GM12878 (cell line): ENCODE results near the gene PTPN21. TPM values are rescaled to one million over a fixed set of nuclear protein-coding genes. Genes with fewer than 3 reads are reported as not detected.

ENCODE experiments used
- ATAC-seq: fragments of 200-7000 bp; cut with Tn5 transposase; 3 replicates; pipeline ENCODE4 v1.9.1; 2020; ENCODE audit warnings: mild to moderate bottlenecking, moderate library complexity
- BruUV-seq: library from RNA; stranded (reverse); fragments of 400-500 nt; replicated peaks from 2 replicates; lab custom pipeline; 2021; lab: Mats Ljungman, UMichigan
- CTCF ChIA-PET: fragments of 300-600 bp; sonication (Branson Sonifier 250); formaldehyde crosslinking; extraction: SDS; loops from one replicate; lab custom pipeline; 2021; ENCODE audit warnings: inconsistent platforms; lab: Yijun Ruan, JAX
- POLR2A ChIA-PET: fragments of 350-600 bp; formaldehyde crosslinking; extraction: SDS; loops from one replicate; lab custom pipeline; 2021; ENCODE audit warnings: inconsistent platforms; lab: Charles Lee
- RAD21 ChIA-PET: fragments of 300-600 bp; sonication (Branson Sonifier 250); formaldehyde crosslinking; loops from one replicate; lab custom pipeline; 2023; ENCODE audit warnings: antibody characterized with exemption; ENCODE audit not compliant: unreplicated experiment; lab: Charles Lee
- SMC1A ChIA-PET: fragments of 300-600 bp; sonication (Branson Sonifier 250); formaldehyde crosslinking; loops from one replicate; lab custom pipeline; 2023; ENCODE audit not compliant: unreplicated experiment, uncharacterized antibody; lab: Charles Lee
- DNase-seq: peaks from one replicate; pipeline ENCODE4 v3.0.0-alpha.2; 2011; ENCODE audit warnings: low read depth, low spot score
- FAIRE-seq: peaks from 3 replicates; lab custom pipeline; 2011; peaks lifted over from hg19 to GRCh38; lab: Jason Lieb, UNC
- H2AFZ ChIP-seq: 2 replicates; pipeline ENCODE4 v1.6.0; 2011; ENCODE audit warnings: low read depth, low read length, control low read depth; ENCODE audit not compliant: control insufficient read depth
- H3K27ac ChIP-seq: 2 replicates; pipeline ENCODE4 v1.5.1; 2011; ENCODE audit warnings: control low read depth; ENCODE audit not compliant: control insufficient read depth, insufficient read depth
- H3K27me3 ChIP-seq, 2 experiments: replicated peaks in 1 of 2; 2 replicates each; pipeline versions ENCODE4 v1.6.0 to v1.6.1; 2011; ENCODE audit warnings: low read length in 1 of 2; ENCODE audit not compliant: control insufficient read depth in 2 of 2, insufficient read depth in 2 of 2
- H3K36me3 ChIP-seq, 2 experiments: 2 replicates each; pipeline ENCODE4 v1.5.1; 2011; ENCODE audit warnings: low read length in 1 of 2; ENCODE audit not compliant: control insufficient read depth in 2 of 2, insufficient read depth in 2 of 2
- H3K4me1 ChIP-seq: 2 replicates; pipeline ENCODE4 v1.6.1; 2011; ENCODE audit warnings: mild to moderate bottlenecking, low read length, moderate library complexity, mixed read lengths; ENCODE audit not compliant: control insufficient read depth, insufficient read depth
- H3K4me2 ChIP-seq: 2 replicates; pipeline ENCODE4 v1.6.0; 2011; ENCODE audit warnings: control low read depth; ENCODE audit not compliant: control insufficient read depth, insufficient read depth
- H3K4me3 ChIP-seq: fragments of 200-600 bp; sonication (generic); 2 replicates; pipeline ENCODE4 v1.5.1; 2016
- H3K79me2 ChIP-seq: 2 replicates; pipeline ENCODE4 v1.6.0; 2011; ENCODE audit warnings: low read length; ENCODE audit not compliant: control insufficient read depth, insufficient read depth
- H3K9ac ChIP-seq: 2 replicates; pipeline ENCODE4 v1.8.0; 2011; ENCODE audit warnings: low read length, control low read depth, mixed read lengths; ENCODE audit not compliant: control insufficient read depth, insufficient read depth
- H3K9me3 ChIP-seq: replicated peaks from 3 replicates; pipeline ENCODE4 v1.5.1; 2011; ENCODE audit warnings: mild to moderate bottlenecking, low read length; ENCODE audit not compliant: control insufficient read depth, insufficient read depth
- H4K20me1 ChIP-seq: 2 replicates; pipeline ENCODE4 v1.6.0; 2011; ENCODE audit not compliant: control insufficient read depth, insufficient read depth
- CHD4 ChIP-seq: fragments of 200-600 bp; sonication (generic); IDR thresholded peaks from 2 replicates; pipeline ENCODE4 v1.6.1; 2016; ENCODE audit warnings: mild to moderate bottlenecking
- CREM ChIP-seq: IDR thresholded peaks from 2 replicates; pipeline ENCODE4 v1.6.1; 2014; ENCODE audit warnings: antibody characterized with exemption, low read depth
- KDM1A ChIP-seq: fragments of 200-600 bp; sonication (generic); IDR thresholded peaks from 2 replicates; pipeline ENCODE4 v1.6.1; 2016; ENCODE audit warnings: borderline replicate concordance
- RAD21 ChIP-seq: IDR thresholded peaks from 2 replicates; pipeline ENCODE4 v1.6.1; 2011; ENCODE audit warnings: mild to moderate bottlenecking, low read depth, low read length, moderate library complexity; ENCODE audit not compliant: insufficient read depth
- SMC3 ChIP-seq: IDR thresholded peaks from 2 replicates; pipeline ENCODE4 v1.6.1; 2011; ENCODE audit warnings: low read length, improper control_type of control experiment, borderline replicate concordance
- STAT1 ChIP-seq: fragments of 450-650 bp; conservative IDR thresholded peaks from 2 replicates; pipeline ENCODE4 v1.6.1; 2014; ENCODE audit warnings: antibody characterized with exemption, mild to moderate bottlenecking
- WGBS: methylation state at CpG from one replicate; pipeline ENCODE4 v1.1.6; 2016; ENCODE audit warnings: low lambda C conversion rate; ENCODE audit not compliant: insufficient replicate concordance, insufficient coverage; ENCODE audit errors: missing lambda C conversion rate; 5-methylcytosine and 5-hydroxymethylcytosine counted together
- in situ Hi-C: fragments of 300-500 bp; cut with MboI; formaldehyde crosslinking; loops from 9 replicates; pipeline ENCODE4 v1.14.3; 2018; ENCODE audit warnings: mixed read lengths
- intact Hi-C: fragments of 100-400 bp; cut with micrococcal nuclease; formaldehyde crosslinking; loops from one replicate; pipeline ENCODE4 v1.14.2; 2022; ENCODE audit not compliant: unreplicated experiment
- polyA plus RNA-seq, 11 experiments: library from polyadenylated mRNA; depleted of rRNA in 4 of 11; unstranded in 6 of 11; stranded (reverse) in 5 of 11; fragments of >200 nt; fragmentation: Nextera tagmentation in 4 of 11; fragmentation: Illumina TruSeq in 1 of 11; extraction: Ambion mirVana in 4 of 11; extraction: Trizol in 1 of 11; gene quantifications; 1 replicate in 1 of 11; 2 replicates in 10 of 11; pipeline versions ENCODE4 v1.2.1 to v1.2.3, GENCODE V29; 2011 to 2016; ENCODE audit warnings: inconsistent platforms in 2 of 11, missing spikeins in 2 of 11, low read depth in 1 of 11
- total RNA-seq, 4 experiments: library from RNA; depleted of rRNA in 3 of 4; stranded (reverse); fragments of >200 nt in 3 of 4; fragmentation: Illumina TruSeq in 1 of 4; extraction: Trizol in 1 of 4; gene quantifications; 2 replicates each; pipeline versions ENCODE4 v1.2.1 to v1.2.3, GENCODE V29; 2013 to 2021
- TF ChIP-seq, protein P1 (sequence below), 3 experiments: IDR thresholded peaks in 2 of 3; conservative IDR thresholded peaks in 1 of 3; 2 replicates each; pipeline ENCODE4 v1.5.1; 2011; ENCODE audit warnings: low read depth in 3 of 3, low read length in 3 of 3, mild to moderate bottlenecking in 3 of 3, control low read depth in 2 of 3, moderate library complexity in 2 of 3, inconsistent platforms in 1 of 3, mixed read lengths in 1 of 3; ENCODE audit not compliant: control insufficient read depth in 2 of 3, insufficient read depth in 1 of 3; ENCODE audit errors: extremely low read depth in 1 of 3
- TF ChIP-seq, protein P2 (sequence below): IDR thresholded peaks from 2 replicates; pipeline ENCODE4 v1.6.1; 2011; ENCODE audit warnings: low read depth, low read length, improper control_type of control experiment, borderline replicate concordance
- TF ChIP-seq, protein P3 (sequence below): IDR thresholded peaks from 2 replicates; pipeline ENCODE4 v1.6.1; 2012; ENCODE audit warnings: low read depth, low read length, improper control_type of control experiment
- TF ChIP-seq, protein P4 (sequence below): fragments of 450-650 bp; IDR thresholded peaks from 2 replicates; pipeline ENCODE4 v1.6.1; 2017; ENCODE audit warnings: mild to moderate bottlenecking, low read depth, inconsistent platforms; ENCODE audit not compliant: poor library complexity, severe bottlenecking

The PTPN21 gene
- total and polyA plus RNA-seq, 10 of the 15 experiments (the other 5 are each of a cell fraction or from before 2014, with no cell fraction given) = 0.01 to 0.23 (median 0.04) TPM; not detected in 3

DNA sequence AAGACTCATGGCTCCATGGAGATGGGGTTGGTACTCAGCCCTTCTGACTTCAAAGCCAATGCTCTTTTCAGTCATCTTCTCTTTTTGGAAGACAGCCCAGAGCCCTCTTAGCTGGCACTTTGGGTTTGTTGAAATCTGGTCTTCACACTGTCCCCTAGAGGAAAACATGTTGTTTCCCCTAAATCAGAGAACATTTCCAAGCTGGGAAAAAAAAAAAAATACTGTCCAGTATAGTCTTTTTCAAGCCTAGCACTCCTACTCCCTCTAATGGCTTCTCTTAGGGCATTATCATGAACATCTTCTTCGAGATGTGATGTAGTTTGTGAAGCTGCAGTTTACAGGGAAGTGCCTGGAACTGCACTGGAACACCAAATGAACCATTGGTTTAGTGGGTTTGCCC, 5.0 kb upstream of the PTPN21 start:
- CTCF ChIA-PET = interaction anchor here (0.8 to 2.8 kb wide), 4 partner anchors 67 to 371 kb away, joined by 3 to 16 read pairs (median 6); no protein-coding TSS in a partner anchor
- Histone ChIP-seq H3K9ac (no peak overlapping the region), H3K4me1 (no peaks in the 10 kb centered on the region), H3K4me2 (no peak overlapping the region), H3K36me3 (no peaks in the 10 kb centered on the region), H3K4me3 (no peak overlapping the region), H3K79me2 (peaks cover 17% of the 10 kb centered on the region), H3K27ac (no peak overlapping the region), H3K27me3 (peaks cover 0 to 8% of the 10 kb centered on the region in 2 experiments; a peak in 3 of 4 replicates), H4K20me1 (no peaks in the 10 kb centered on the region), H2AFZ (no peak overlapping the region), H3K9me3 (no peaks in the 10 kb centered on the region)
- RAD21 ChIA-PET = interaction anchor here (0.6 to 1.8 kb wide), 4 partner anchors 49 to 187 kb away, joined by 3 to 7 read pairs (median 4); no protein-coding TSS in a partner anchor
- FAIRE-seq (no peak), DNase-seq (no peak), ATAC-seq (no peak)
- SMC1A ChIA-PET = interaction anchor here (0.7 to 1.5 kb wide), 3 partner anchors 66 to 108 kb away, joined by 3 read pairs; no protein-coding TSS in a partner anchor
- BruUV-seq = no TSS peak
- POLR2A ChIA-PET = no interaction called here
- intact Hi-C loops = loop anchor here (5.0 kb wide), 1 partner anchor 68 kb away; no protein-coding TSS in a partner anchor
- TF ChIP-seq, protein P1, sequence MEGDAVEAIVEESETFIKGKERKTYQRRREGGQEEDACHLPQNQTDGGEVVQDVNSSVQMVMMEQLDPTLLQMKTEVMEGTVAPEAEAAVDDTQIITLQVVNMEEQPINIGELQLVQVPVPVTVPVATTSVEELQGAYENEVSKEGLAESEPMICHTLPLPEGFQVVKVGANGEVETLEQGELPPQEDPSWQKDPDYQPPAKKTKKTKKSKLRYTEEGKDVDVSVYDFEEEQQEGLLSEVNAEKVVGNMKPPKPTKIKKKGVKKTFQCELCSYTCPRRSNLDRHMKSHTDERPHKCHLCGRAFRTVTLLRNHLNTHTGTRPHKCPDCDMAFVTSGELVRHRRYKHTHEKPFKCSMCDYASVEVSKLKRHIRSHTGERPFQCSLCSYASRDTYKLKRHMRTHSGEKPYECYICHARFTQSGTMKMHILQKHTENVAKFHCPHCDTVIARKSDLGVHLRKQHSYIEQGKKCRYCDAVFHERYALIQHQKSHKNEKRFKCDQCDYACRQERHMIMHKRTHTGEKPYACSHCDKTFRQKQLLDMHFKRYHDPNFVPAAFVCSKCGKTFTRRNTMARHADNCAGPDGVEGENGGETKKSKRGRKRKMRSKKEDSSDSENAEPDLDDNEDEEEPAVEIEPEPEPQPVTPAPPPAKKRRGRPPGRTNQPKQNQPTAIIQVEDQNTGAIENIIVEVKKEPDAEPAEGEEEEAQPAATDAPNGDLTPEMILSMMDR (IDR thresholded peaks at IDR 0.05 in 2 of 3, conservative IDR thresholded peaks at IDR 0.05 in 1 of 3; ENCODE audit: control insufficient read depth in 2 of 3, extremely low read depth in 1 of 3, insufficient read depth in 1 of 3, low read depth in 3 of 3, low read length in 3 of 3) = peak in 2 of 3 experiments; percentile 5 to 19; a peak in 1 of 6 replicates
- TF ChIP-seq SMC3 (no peak), RAD21 (peak; percentile 50)
- in situ Hi-C loops = no loop called here
- 0% methylated on average over 1 of the region's 1 CpG for WGBS

DNA sequence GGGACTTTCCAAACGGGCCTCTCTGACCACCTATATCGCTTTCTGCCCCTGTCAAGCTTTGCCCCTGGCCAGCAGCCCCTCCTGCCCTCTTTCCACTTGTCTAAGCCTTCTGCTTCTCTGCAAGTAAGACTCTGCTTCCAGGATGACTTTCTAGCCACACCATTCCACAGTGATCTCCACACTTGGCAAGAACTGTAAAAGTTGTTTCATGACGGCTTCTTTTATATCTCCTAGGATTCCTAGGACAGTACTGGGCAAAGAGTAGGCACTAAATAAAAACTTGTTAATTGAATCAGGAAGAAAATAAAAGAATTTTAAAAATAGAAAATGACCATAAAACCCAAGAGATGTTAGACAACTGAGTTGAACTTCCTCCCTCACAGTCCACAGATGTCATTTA, 1.8 kb upstream of the PTPN21 start:
- H3K4me1 ChIP-seq = no peaks in the 10 kb centered on the region
- H3K27me3 ChIP-seq = peaks cover 4 to 23% of the 10 kb centered on the region in 2 experiments
- H3K4me2 ChIP-seq = no peak overlapping the region
- WGBS = 9% methylated on average over 3 of the region's 3 CpGs
- FAIRE-seq = no peak
- no peaks in the 10 kb centered on the region for H4K20me1 ChIP-seq
- no peak overlapping the region for H3K27ac ChIP-seq
- no peak overlapping the region for H3K4me3 ChIP-seq
- POLR2A ChIA-PET = no interaction called here
- BruUV-seq = no TSS peak
- H3K79me2 ChIP-seq = no peaks in the 10 kb centered on the region
- intact Hi-C loops = no loop called here
- RAD21 ChIA-PET = no interaction called here
- H3K9me3 ChIP-seq = no peaks in the 10 kb centered on the region
- H3K36me3 ChIP-seq = no peaks in the 10 kb centered on the region
- ATAC-seq = 0 out of 3 replicates have a peak, but pooled peaks have one; percentile 13
- DNase-seq = no peak
- in situ Hi-C loops = no loop called here
- SMC1A ChIA-PET = interaction anchor here (0.8 to 1.2 kb wide), 2 partner anchors 62 to 65 kb away, joined by 3 read pairs; no protein-coding TSS in a partner anchor
- H2AFZ ChIP-seq = no peak overlapping the region
- CTCF ChIA-PET = interaction anchor here (1.0 to 1.5 kb wide), 2 partner anchors 111 to 367 kb away, joined by 3 to 4 read pairs; no protein-coding TSS in a partner anchor
- no peak overlapping the region for H3K9ac ChIP-seq
- TF ChIP-seq, protein P2, sequence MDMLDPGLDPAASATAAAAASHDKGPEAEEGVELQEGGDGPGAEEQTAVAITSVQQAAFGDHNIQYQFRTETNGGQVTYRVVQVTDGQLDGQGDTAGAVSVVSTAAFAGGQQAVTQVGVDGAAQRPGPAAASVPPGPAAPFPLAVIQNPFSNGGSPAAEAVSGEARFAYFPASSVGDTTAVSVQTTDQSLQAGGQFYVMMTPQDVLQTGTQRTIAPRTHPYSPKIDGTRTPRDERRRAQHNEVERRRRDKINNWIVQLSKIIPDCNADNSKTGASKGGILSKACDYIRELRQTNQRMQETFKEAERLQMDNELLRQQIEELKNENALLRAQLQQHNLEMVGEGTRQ = no peak
- no peak for TF ChIP-seq STAT1
- TF ChIP-seq, protein P3, sequence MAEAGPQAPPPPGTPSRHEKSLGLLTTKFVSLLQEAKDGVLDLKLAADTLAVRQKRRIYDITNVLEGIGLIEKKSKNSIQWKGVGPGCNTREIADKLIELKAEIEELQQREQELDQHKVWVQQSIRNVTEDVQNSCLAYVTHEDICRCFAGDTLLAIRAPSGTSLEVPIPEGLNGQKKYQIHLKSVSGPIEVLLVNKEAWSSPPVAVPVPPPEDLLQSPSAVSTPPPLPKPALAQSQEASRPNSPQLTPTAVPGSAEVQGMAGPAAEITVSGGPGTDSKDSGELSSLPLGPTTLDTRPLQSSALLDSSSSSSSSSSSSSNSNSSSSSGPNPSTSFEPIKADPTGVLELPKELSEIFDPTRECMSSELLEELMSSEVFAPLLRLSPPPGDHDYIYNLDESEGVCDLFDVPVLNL = no peak
- TF ChIP-seq CHD4 = no peak
- no peak for TF ChIP-seq CREM
- TF ChIP-seq KDM1A = no peak
- TF ChIP-seq, protein P4, sequence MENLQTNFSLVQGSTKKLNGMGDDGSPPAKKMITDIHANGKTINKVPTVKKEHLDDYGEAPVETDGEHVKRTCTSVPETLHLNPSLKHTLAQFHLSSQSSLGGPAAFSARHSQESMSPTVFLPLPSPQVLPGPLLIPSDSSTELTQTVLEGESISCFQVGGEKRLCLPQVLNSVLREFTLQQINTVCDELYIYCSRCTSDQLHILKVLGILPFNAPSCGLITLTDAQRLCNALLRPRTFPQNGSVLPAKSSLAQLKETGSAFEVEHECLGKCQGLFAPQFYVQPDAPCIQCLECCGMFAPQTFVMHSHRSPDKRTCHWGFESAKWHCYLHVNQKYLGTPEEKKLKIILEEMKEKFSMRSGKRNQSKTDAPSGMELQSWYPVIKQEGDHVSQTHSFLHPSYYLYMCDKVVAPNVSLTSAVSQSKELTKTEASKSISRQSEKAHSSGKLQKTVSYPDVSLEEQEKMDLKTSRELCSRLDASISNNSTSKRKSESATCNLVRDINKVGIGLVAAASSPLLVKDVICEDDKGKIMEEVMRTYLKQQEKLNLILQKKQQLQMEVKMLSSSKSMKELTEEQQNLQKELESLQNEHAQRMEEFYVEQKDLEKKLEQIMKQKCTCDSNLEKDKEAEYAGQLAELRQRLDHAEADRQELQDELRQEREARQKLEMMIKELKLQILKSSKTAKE = no peak
